Hepatocyte (in vitro differentiated cells): Measurements from ENCODE around the gene GCH1.

Experiments
- EZH2 ChIP-seq: fragments of 200-600 bp; sonication (generic); IDR thresholded peaks from 2 replicates; pipeline ENCODE4 v1.6.1; 2016; ENCODE audit warnings: antibody characterized with exemption, mild to moderate bottlenecking, borderline replicate concordance
- TF ChIP-seq, protein P1 (sequence below): fragments of 200-600 bp; sonication (generic); IDR thresholded peaks from 2 replicates; pipeline ENCODE4 v1.5.1; 2016; ENCODE audit warnings: antibody characterized with exemption, mild to moderate bottlenecking; ENCODE audit not compliant: poor library complexity

DNA sequence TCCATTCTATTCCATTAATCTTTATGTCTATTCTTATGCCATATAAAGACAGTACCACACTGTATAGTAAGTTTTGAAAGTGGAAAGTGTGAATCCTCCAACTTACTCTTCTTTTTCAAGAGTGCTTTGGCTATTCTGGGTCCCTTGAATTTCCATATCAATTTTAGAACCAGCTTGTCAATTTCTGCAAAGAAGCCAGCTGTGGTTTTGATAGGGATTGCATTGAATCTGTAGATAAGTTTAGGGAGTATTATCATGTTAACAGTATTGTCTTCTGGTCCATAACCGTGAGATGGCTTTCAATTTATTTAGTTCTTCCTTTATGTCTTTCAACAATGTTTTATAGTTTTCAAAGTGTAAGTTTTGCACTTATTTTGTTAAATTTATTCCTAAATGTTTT is 34.2 kb upstream of the GCH1 start:
- TF ChIP-seq, protein P1, sequence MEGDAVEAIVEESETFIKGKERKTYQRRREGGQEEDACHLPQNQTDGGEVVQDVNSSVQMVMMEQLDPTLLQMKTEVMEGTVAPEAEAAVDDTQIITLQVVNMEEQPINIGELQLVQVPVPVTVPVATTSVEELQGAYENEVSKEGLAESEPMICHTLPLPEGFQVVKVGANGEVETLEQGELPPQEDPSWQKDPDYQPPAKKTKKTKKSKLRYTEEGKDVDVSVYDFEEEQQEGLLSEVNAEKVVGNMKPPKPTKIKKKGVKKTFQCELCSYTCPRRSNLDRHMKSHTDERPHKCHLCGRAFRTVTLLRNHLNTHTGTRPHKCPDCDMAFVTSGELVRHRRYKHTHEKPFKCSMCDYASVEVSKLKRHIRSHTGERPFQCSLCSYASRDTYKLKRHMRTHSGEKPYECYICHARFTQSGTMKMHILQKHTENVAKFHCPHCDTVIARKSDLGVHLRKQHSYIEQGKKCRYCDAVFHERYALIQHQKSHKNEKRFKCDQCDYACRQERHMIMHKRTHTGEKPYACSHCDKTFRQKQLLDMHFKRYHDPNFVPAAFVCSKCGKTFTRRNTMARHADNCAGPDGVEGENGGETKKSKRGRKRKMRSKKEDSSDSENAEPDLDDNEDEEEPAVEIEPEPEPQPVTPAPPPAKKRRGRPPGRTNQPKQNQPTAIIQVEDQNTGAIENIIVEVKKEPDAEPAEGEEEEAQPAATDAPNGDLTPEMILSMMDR, result no peak
- no peak for TF ChIP-seq EZH2
